ENCODE data around the gene UBN1. TPM values are rescaled to one million over a fixed set of nuclear protein-coding genes. Genes with fewer than 3 reads are reported as not detected.

Gene UBN1
- total and polyA plus RNA-seq, 10 of the 15 experiments (the other 5 are each of a cell fraction or from before 2014, with no cell fraction given): 2.1 to 32.5 (median 13.9) TPM

DNA sequence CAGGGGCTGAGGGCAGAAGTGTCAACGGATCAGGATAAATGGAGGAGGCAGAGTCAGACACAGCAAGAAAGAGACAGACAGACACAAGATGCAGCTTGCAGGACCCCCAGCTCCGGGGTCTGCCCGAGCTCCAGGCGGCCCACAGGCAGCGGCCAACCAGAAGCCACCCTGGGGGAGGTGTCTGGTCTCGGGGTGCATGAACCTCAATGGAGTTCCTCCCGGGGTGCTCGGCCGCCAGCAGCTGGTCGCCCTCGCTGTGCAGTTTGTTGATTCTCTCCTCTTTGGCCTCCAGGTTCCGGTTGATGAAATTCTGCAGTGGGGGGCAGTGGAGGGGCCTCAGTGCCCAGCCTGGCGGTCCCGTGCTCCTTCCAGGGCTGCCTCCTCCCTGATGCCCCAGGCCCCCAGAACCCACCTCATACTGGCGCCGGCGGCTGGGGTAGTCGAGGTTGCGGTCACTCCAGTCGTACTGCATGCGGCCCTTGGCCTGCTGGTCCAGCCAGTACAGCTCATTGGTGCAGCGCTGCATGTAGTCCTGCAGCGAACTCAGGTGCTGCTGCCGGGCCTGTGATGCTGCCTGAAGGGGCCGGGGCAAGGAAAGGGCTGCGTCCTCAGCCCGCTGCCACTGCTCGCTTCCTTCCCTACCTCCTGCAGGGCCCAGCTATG is 51.7 kb downstream of the UBN1 start:
- 64% methylated on average over 28 of the region's 28 CpGs for WGBS (ENCODE audit: insufficient coverage, insufficient replicate concordance, low lambda C conversion rate, missing lambda C conversion rate)
- FAIRE-seq (no peak), DNase-seq (ENCODE audit: low read depth, low spot score) (no peak), ATAC-seq (no peak)
- TF ChIP-seq MYC (IDR thresholded peaks at IDR 0.05; ENCODE audit: insufficient read depth, insufficient read length, insufficient replicate concordance, low read length, severe bottlenecking): no peak
- no peak for TF ChIP-seq HDAC2 (IDR thresholded peaks at IDR 0.05)
- TF ChIP-seq BHLHE40 (IDR thresholded peaks at IDR 0.05; ENCODE audit: borderline replicate concordance in 1 of 2, low read depth in 2 of 2, low read length in 1 of 2): no peak
- no peak for TF ChIP-seq ZNF622 (IDR thresholded peaks at IDR 0.05)
- no peak for TF ChIP-seq ZNF274 (IDR thresholded peaks at IDR 0.05; ENCODE audit: insufficient read depth, insufficient read length)
- TF ChIP-seq TBL1XR1 (IDR thresholded peaks at IDR 0.05; ENCODE audit: low read depth, low read length): no peak
- TF ChIP-seq WRNIP1 (IDR thresholded peaks at IDR 0.05; ENCODE audit: borderline replicate concordance, low read depth, low read length): no peak
- no peak for TF ChIP-seq MTA2 (IDR thresholded peaks at IDR 0.05; ENCODE audit: low read depth)
- no peak for TF ChIP-seq IRF5 (IDR thresholded peaks at IDR 0.05; ENCODE audit: borderline replicate concordance)
- no peak for TF ChIP-seq JUNB (IDR thresholded peaks at IDR 0.05)
- no peak for TF ChIP-seq LARP7 (IDR thresholded peaks at IDR 0.05)
- TF ChIP-seq KAT2A (conservative IDR thresholded peaks at IDR 0.05; ENCODE audit: control insufficient read depth, low read depth, low read length): no peak
- no peaks in the 10 kb centered on the region for H3K27me3 ChIP-seq (replicated peaks in 1 of 2; ENCODE audit: control insufficient read depth in 2 of 2, insufficient read depth in 2 of 2, low read length in 1 of 2)
- intact Hi-C loops (cut with micrococcal nuclease; ENCODE audit: unreplicated experiment): no loop called here
- H3K4me2 ChIP-seq (ENCODE audit: control insufficient read depth, insufficient read depth): no peak overlapping the region
- no TSS peak for BruUV-seq (replicated peaks)
- no peaks in the 10 kb centered on the region; the same call in 2 of the 3 replicates for H3K9me3 ChIP-seq (replicated peaks; ENCODE audit: control insufficient read depth, insufficient read depth, low read length)
- in situ Hi-C loops (cut with MboI): no loop called here
- no peak overlapping the region for H3K27ac ChIP-seq (ENCODE audit: control insufficient read depth, insufficient read depth)
- CTCF ChIA-PET: no interaction called here
- no peaks in the 10 kb centered on the region for H3K79me2 ChIP-seq (ENCODE audit: control insufficient read depth, insufficient read depth, low read length)
- no peaks in the 10 kb centered on the region for H3K36me3 ChIP-seq (ENCODE audit: control insufficient read depth in 2 of 2, insufficient read depth in 2 of 2, low read length in 1 of 2)
- H3K4me1 ChIP-seq (ENCODE audit: control insufficient read depth, insufficient read depth, low read length): no peaks in the 10 kb centered on the region
- POLR2A ChIA-PET: no interaction called here
- H3K4me3 ChIP-seq: no peak overlapping the region
- no peak overlapping the region for H2AFZ ChIP-seq (ENCODE audit: control insufficient read depth, low read depth, low read length)
- SMC1A ChIA-PET (ENCODE audit: uncharacterized antibody, unreplicated experiment): no interaction called here
- RAD21 ChIA-PET (ENCODE audit: unreplicated experiment): no interaction called here
- H3K9ac ChIP-seq (ENCODE audit: control insufficient read depth, insufficient read depth, low read length): no peak overlapping the region
- H4K20me1 ChIP-seq (ENCODE audit: control insufficient read depth, insufficient read depth): no peaks in the 10 kb centered on the region
